ENCODE measurements around the gene LRIG1. TPM values are rescaled to one million over a fixed set of nuclear protein-coding genes. Genes with fewer than 3 reads are reported as not detected.

Gene LRIG1
- total and polyA plus RNA-seq, 2 of the 8 experiments (the other 6 are each of a cell fraction or from before 2014, with no cell fraction given) = 78.1 to 88.7 TPM

- Histone ChIP-seq H2BK20ac (ENCODE audit: low read length) (no peak overlapping the region), H2BK12ac (ENCODE audit: low read depth, low read length) (no peak overlapping the region), H3K9ac (replicated peaks in 1 of 4; ENCODE audit: extremely low read depth in 1 of 4, low read depth in 3 of 4, low read length in 3 of 4) (no peak overlapping the region), H4K20me1 (replicated peaks in 1 of 2; ENCODE audit: control insufficient read depth in 1 of 2, insufficient read depth in 2 of 2, low read length in 2 of 2) (no peaks in the 10 kb centered on the region), H3K9me3 (ENCODE audit: insufficient read depth in 2 of 2, low read depth in 1 of 2, low read length in 1 of 2) (no peaks in the 10 kb centered on the region), H3K4ac (replicated peaks; ENCODE audit: insufficient read length, low read depth, low read length) (no peak overlapping the region), H3K14ac (ENCODE audit: insufficient read length) (no peak overlapping the region), H3K4me2 (ENCODE audit: insufficient read depth in 1 of 2, low read depth in 2 of 2, low read length in 2 of 2) (no peak overlapping the region), H2AFZ (ENCODE audit: low read length) (no peak overlapping the region), H2BK15ac (ENCODE audit: low read length) (no peak overlapping the region), H3K36me3 (ENCODE audit: control insufficient read depth in 2 of 4, insufficient read depth in 4 of 4, low read length in 3 of 4) (peaks cover 0 to 7% (median 2%) of the 10 kb centered on the region in 4 experiments; a peak in 4 of 8 replicates), H3K79me1 (ENCODE audit: low read depth, low read length) (no peaks in the 10 kb centered on the region), H4K5ac (ENCODE audit: insufficient read length, low read depth, low read length) (no peak overlapping the region), H3K79me2 (ENCODE audit: control insufficient read depth in 1 of 2, insufficient read depth in 2 of 2, low read length in 2 of 2) (no peaks in the 10 kb centered on the region), H4K91ac (replicated peaks; ENCODE audit: insufficient read length, low read length) (no peak overlapping the region), H4K8ac (ENCODE audit: extremely low read depth, insufficient read depth, low read length) (no peak overlapping the region), H2BK5ac (ENCODE audit: low read depth, low read length) (no peak overlapping the region), H3K27me3 (replicated peaks in 1 of 4; ENCODE audit: control insufficient read depth in 3 of 4, extremely low read depth in 1 of 4, insufficient read depth in 3 of 4, low read length in 3 of 4) (no peaks in the 10 kb centered on the region), H3K23ac (ENCODE audit: insufficient read length) (no peak overlapping the region), H3K23me2 (ENCODE audit: low read depth, low read length) (no peaks in the 10 kb centered on the region), H2AK5ac (ENCODE audit: low read depth, low read length) (no peak overlapping the region), H3K4me1 (replicated peaks in 1 of 4; ENCODE audit: control insufficient read depth in 3 of 4, insufficient read depth in 4 of 4, low read length in 3 of 4) (peaks cover 0 to 3% (median 1%) of the 10 kb centered on the region in 4 experiments; a peak in 3 of 7 replicates), H3K56ac (replicated peaks; ENCODE audit: insufficient read length, low read depth, low read length) (no peak overlapping the region), H3K27ac (ENCODE audit: low read depth, low read length) (no peak overlapping the region), H3K18ac (ENCODE audit: extremely low read depth, low read length) (no peak overlapping the region), H2BK120ac (replicated peaks; ENCODE audit: low read depth, low read length) (no peak overlapping the region), H3K4me3 (ENCODE audit: extremely low read depth in 1 of 4, insufficient read depth in 2 of 4, low read depth in 3 of 4, low read length in 4 of 4) (no peak overlapping the region)
- WGBS, 2 experiments (ENCODE audit: extremely low coverage in 1 of 2, insufficient coverage in 1 of 2, insufficient read length in 1 of 2, insufficient replicate concordance in 2 of 2, low coverage in 1 of 2, low lambda C conversion rate in 2 of 2, missing lambda C conversion rate in 1 of 2) = 87% methylated on average over 7 of the region's 7 CpGs; no CpG with 5 or more reads in 1 of the 2 experiments
- ChIA-PET CTCF (ENCODE audit: partially characterized antibody) (interaction anchor here (1.1 to 6.3 kb wide), 16 partner anchors 8 to 118 kb away, joined by 3 to 90 read pairs (median 8); no protein-coding TSS in a partner anchor), POLR2A (ENCODE audit: partially characterized antibody) (interaction anchor here (1.5 kb wide), 1 partner anchor 113 kb away, joined by 5 read pairs; no protein-coding TSS in a partner anchor)
- no peak for FAIRE-seq
- no peak for DNase-seq (ENCODE audit: low read depth in 1 of 2, low spot score in 2 of 2)
- TF ChIP-seq EP300 (IDR thresholded peaks at IDR 0.05; ENCODE audit: borderline replicate concordance in 1 of 2, low read depth in 2 of 2, low read length in 2 of 2) (no peak), ASH2L (IDR thresholded peaks at IDR 0.05; ENCODE audit: low read length) (no peak), SIRT6 (IDR thresholded peaks at IDR 0.05; ENCODE audit: low read length) (no peak), BACH1 (IDR thresholded peaks at IDR 0.05; ENCODE audit: low read length) (no peak), PHF8 (conservative IDR thresholded peaks at IDR 0.05; ENCODE audit: low read depth, low read length) (no peak), CTCF (IDR thresholded peaks at IDR 0.05; ENCODE audit: control extremely low read depth in 1 of 3, insufficient read depth in 1 of 3, low read depth in 1 of 3, low read length in 3 of 3) (no peak), TAF7 (optimal IDR thresholded peaks at IDR 0.05; ENCODE audit: borderline replicate concordance, low read depth, low read length) (no peak), EGR1 (IDR thresholded peaks at IDR 0.05; ENCODE audit: borderline replicate concordance, low read depth, low read length) (no peak), ATF2 (IDR thresholded peaks at IDR 0.05; ENCODE audit: low read length) (no peak), POLR2A (IDR thresholded peaks at IDR 0.05; ENCODE audit: control extremely low read depth in 1 of 2, low read depth in 2 of 2, low read length in 2 of 2) (no peak)
Measured at GRCh38 chr3:66371432-66371831, 129.4 kb downstream of the LRIG1 start.
